PC-9 (cell line): ENCODE measurements around the gene BTG3. TPM values are rescaled to one million over a fixed set of nuclear protein-coding genes. Genes with fewer than 3 reads are reported as not detected.

ENCODE experiments used
- BruUV-seq: library from RNA; stranded (reverse); fragments of 400-500 nt; replicated peaks from 2 replicates; lab custom pipeline; 2021; lab: Mats Ljungman, UMichigan
- CTCF ChIA-PET: fragments of 300-600 bp; sonication (Branson Sonifier 250); formaldehyde crosslinking; loops from one replicate; lab custom pipeline; 2022; ENCODE audit warnings: antibody characterized with exemption; lab: Charles Lee
- POLR2A ChIA-PET: fragments of 300-600 bp; sonication (Branson Sonifier 250); formaldehyde crosslinking; loops from one replicate; lab custom pipeline; 2022; ENCODE audit warnings: antibody characterized with exemption; ENCODE audit not compliant: unreplicated experiment; lab: Charles Lee
- DNase-seq, 2 experiments: peaks; one replicate each; pipeline versions ENCODE4 v3.0.0 to v3.0.0-alpha.2; 2015 to 2022; ENCODE audit warnings: mixed read lengths in 1 of 2
- H2AFZ ChIP-seq: fragments of 200-600 bp; sonication (generic); 2 replicates; pipeline ENCODE4 v1.8.1; 2017; ENCODE audit warnings: antibody characterized with exemption
- H3F3A ChIP-seq: fragments of 200-600 bp; sonication (generic); 2 replicates; pipeline ENCODE4 v1.8.1; 2017; ENCODE audit warnings: antibody characterized with exemption, mild to moderate bottlenecking, low read depth; ENCODE audit not compliant: insufficient read depth
- H3K27ac ChIP-seq: fragments of 200-600 bp; sonication (generic); 2 replicates; pipeline ENCODE4 v1.6.1; 2016; ENCODE audit warnings: mixed run types
- H3K27me3 ChIP-seq: fragments of 200-600 bp; sonication (generic); 2 replicates; pipeline ENCODE4 v1.6.1; 2016; ENCODE audit warnings: low read depth, mixed run types; ENCODE audit not compliant: insufficient read depth
- H3K36me3 ChIP-seq: fragments of 200-600 bp; sonication (generic); 2 replicates; pipeline ENCODE4 v1.6.1; 2016; ENCODE audit warnings: low read depth, mixed run types
- H3K4me1 ChIP-seq: fragments of 200-600 bp; sonication (generic); replicated peaks from 2 replicates; pipeline ENCODE4 v1.6.1; 2016; ENCODE audit warnings: mixed run types; ENCODE audit not compliant: insufficient read depth
- H3K4me2 ChIP-seq: fragments of 200-600 bp; sonication (generic); 2 replicates; pipeline ENCODE4 v1.6.1; 2017; ENCODE audit warnings: mixed run types
- H3K4me3 ChIP-seq: fragments of 200-600 bp; sonication (generic); 2 replicates; pipeline ENCODE4 v1.6.1; 2016; ENCODE audit warnings: mixed run types
- H3K79me2 ChIP-seq: fragments of 200-600 bp; sonication (generic); 2 replicates; pipeline ENCODE4 v1.6.1; 2017; ENCODE audit warnings: low read depth, mixed run types
- H3K9me2 ChIP-seq: fragments of 200-600 bp; sonication (generic); 2 replicates; pipeline ENCODE4 v1.8.1; 2017; ENCODE audit warnings: mild to moderate bottlenecking; ENCODE audit not compliant: insufficient read depth
- H3K9me3 ChIP-seq: fragments of 200-600 bp; sonication (generic); 2 replicates; pipeline ENCODE4 v1.8.1; 2016; ENCODE audit warnings: low read depth; ENCODE audit not compliant: insufficient read depth
- H4K20me1 ChIP-seq: fragments of 200-600 bp; sonication (generic); 2 replicates; pipeline ENCODE4 v1.8.1; 2017; ENCODE audit not compliant: insufficient read depth
- EZH2 ChIP-seq: fragments of 200-600 bp; sonication (generic); IDR thresholded peaks from 2 replicates; pipeline ENCODE4 v1.8.0; 2017; ENCODE audit warnings: antibody characterized with exemption, low read depth
- intact Hi-C: fragments of 100-400 bp; cut with micrococcal nuclease; formaldehyde crosslinking; loops from one replicate; pipeline ENCODE4 v1.10.0; 2022; ENCODE audit not compliant: unreplicated experiment
- total RNA-seq: library from RNA; stranded (reverse); gene quantifications from 2 replicates; pipeline ENCODE4 v1.2.3, GENCODE V29; 2021
- TF ChIP-seq, protein P1 (sequence below): fragments of 200-600 bp; sonication (generic); conservative IDR thresholded peaks from 2 replicates; pipeline ENCODE4 v1.6.1; 2017; ENCODE audit warnings: mixed run types, antibody characterized with exemption, mild to moderate bottlenecking, moderate library complexity

Gene BTG3
- total RNA-seq, 1 experiment from 2014 or later: 24.3 TPM

DNA sequence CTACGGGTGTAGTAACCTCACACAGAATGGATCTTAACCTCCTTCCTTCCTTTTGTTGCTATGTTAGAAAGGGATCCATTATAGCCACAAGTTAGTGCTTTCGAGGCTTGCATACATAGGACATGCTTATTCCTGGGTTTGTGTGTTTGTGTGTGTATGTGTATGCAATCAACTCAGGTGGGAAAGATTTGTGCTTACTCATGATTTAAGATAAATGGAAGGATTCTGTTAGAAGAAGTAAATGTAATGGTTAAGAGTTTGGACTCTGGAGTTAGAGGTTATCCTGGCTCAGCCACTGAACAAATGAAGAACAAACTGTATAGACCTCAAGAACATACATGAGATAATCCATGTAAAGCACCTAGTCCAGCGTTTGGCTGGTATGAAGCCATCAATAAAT is 28.8 kb downstream of the BTG3 start:
- Histone ChIP-seq H3K9me2 (no peaks in the 10 kb centered on the region), H3K27me3 (no peaks in the 10 kb centered on the region), H4K20me1 (no peaks in the 10 kb centered on the region), H3K4me1 (no peaks in the 10 kb centered on the region), H3K4me2 (no peak overlapping the region), H2AFZ (no peak overlapping the region), H3K27ac (no peak overlapping the region), H3K4me3 (no peak overlapping the region), H3K9me3 (no peaks in the 10 kb centered on the region), H3F3A (no peaks in the 10 kb centered on the region; the same call in 1 of the 2 replicates), H3K79me2 (no peaks in the 10 kb centered on the region), H3K36me3 (no peaks in the 10 kb centered on the region)
- BruUV-seq: no TSS peak
- ChIA-PET POLR2A (no interaction called here), CTCF (no interaction called here)
- intact Hi-C loops: no loop called here
- TF ChIP-seq EZH2: no peak
- TF ChIP-seq, protein P1, sequence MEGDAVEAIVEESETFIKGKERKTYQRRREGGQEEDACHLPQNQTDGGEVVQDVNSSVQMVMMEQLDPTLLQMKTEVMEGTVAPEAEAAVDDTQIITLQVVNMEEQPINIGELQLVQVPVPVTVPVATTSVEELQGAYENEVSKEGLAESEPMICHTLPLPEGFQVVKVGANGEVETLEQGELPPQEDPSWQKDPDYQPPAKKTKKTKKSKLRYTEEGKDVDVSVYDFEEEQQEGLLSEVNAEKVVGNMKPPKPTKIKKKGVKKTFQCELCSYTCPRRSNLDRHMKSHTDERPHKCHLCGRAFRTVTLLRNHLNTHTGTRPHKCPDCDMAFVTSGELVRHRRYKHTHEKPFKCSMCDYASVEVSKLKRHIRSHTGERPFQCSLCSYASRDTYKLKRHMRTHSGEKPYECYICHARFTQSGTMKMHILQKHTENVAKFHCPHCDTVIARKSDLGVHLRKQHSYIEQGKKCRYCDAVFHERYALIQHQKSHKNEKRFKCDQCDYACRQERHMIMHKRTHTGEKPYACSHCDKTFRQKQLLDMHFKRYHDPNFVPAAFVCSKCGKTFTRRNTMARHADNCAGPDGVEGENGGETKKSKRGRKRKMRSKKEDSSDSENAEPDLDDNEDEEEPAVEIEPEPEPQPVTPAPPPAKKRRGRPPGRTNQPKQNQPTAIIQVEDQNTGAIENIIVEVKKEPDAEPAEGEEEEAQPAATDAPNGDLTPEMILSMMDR: no peak
- no peak for DNase-seq

DNA sequence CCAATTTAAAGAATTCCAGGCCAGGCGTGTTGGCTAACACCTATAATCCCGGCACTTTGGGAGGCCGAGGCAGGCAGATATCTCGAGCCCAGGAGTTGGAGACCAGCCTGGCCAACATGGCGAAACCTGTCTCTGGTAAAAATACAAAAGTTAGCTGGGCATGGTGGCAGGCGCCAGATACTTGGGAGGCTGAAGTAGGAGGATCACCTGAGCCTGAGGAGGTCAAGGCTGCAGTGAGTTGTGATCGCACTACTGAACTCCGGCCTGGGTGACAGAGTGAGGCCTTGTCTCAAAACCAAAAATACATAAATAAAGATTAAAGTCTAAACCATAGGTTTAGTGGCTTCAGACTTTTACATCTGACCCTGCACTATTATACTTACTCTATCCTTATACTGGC is 32.4 kb downstream of the BTG3 start:
- Histone ChIP-seq H3K36me3 (no peaks in the 10 kb centered on the region), H3K4me2 (no peak overlapping the region), H3K27ac (no peak overlapping the region), H2AFZ (no peak overlapping the region), H3K9me2 (no peaks in the 10 kb centered on the region), H3F3A (peaks cover 3% of the 10 kb centered on the region; the same call in 1 of the 2 replicates), H3K79me2 (no peaks in the 10 kb centered on the region), H3K9me3 (no peaks in the 10 kb centered on the region), H3K27me3 (no peaks in the 10 kb centered on the region), H3K4me3 (no peak overlapping the region), H4K20me1 (0 out of 2 replicates have a peak, but pooled peaks cover 3% of the 10 kb centered on the region), H3K4me1 (peaks cover 11% of the 10 kb centered on the region; the same call in 1 of the 2 replicates)
- no TSS peak for BruUV-seq
- no peak for DNase-seq
- intact Hi-C loops: no loop called here
- TF ChIP-seq EZH2: no peak
- TF ChIP-seq, protein P1: no peak
- ChIA-PET POLR2A (no interaction called here), CTCF (no interaction called here)

DNA sequence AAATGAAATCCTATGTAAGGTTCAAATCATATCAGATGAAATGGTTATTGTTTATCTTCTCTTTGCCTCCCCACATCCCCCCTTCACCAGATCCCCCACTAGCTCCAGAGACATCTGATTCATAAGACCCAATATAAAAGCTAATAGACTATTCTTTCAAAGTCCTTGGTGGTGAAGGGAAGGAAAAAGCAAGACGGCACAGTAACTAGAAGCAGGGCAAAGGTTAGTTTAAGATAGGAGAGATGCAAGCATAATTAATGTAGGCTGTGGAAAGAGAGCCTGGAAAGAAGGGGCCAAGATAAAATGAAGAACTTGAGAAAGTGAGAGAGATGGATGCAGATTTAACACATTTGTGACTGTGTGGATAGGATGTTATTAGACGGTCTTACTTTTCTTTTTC is 33.8 kb downstream of the BTG3 start:
- Histone ChIP-seq H2AFZ (no peak overlapping the region), H3K79me2 (no peaks in the 10 kb centered on the region), H3K27ac (no peak overlapping the region), H3K4me3 (no peak overlapping the region), H3K4me1 (peaks cover 11% of the 10 kb centered on the region; the same call in 1 of the 2 replicates), H3K9me3 (no peaks in the 10 kb centered on the region), H3K27me3 (no peaks in the 10 kb centered on the region), H3F3A (peaks cover 3% of the 10 kb centered on the region; the same call in 1 of the 2 replicates), H3K36me3 (no peaks in the 10 kb centered on the region), H3K4me2 (no peak overlapping the region), H4K20me1 (0 out of 2 replicates have a peak, but pooled peaks cover 3% of the 10 kb centered on the region), H3K9me2 (no peaks in the 10 kb centered on the region)
- POLR2A ChIA-PET: no interaction called here
- DNase-seq: no peak
- CTCF ChIA-PET: no interaction called here
- intact Hi-C loops: no loop called here
- TF ChIP-seq, protein P1: no peak
- no peak for TF ChIP-seq EZH2
- BruUV-seq: no TSS peak
